Neural progenitor cell (in vitro differentiated cells): ENCODE results near the gene HEXB. TPM values are rescaled to one million over a fixed set of nuclear protein-coding genes. Genes with fewer than 3 reads are reported as not detected.
"Not testable (repeated sequence)": the region's sequence is repeated elsewhere in the genome, so short reads cannot be mapped to it uniquely, and the experiment has no call there.

ENCODE experiments used
- DNase-seq: peaks from one replicate; pipeline ENCODE4 v3.0.0-alpha.2; 2016; ENCODE audit warnings: low spot score
- H2AFZ ChIP-seq: fragments of 200-600 bp; sonication (generic); replicated peaks from 2 replicates; pipeline ENCODE4 v1.6.1; 2016; ENCODE audit warnings: antibody characterized with exemption
- H3F3A ChIP-seq: fragments of 200-600 bp; sonication (generic); 2 replicates; pipeline ENCODE4 v1.6.1; 2016; ENCODE audit warnings: antibody characterized with exemption, low read depth
- H3K27ac ChIP-seq: fragments of 200-600 bp; sonication (generic); 2 replicates; pipeline ENCODE4 v1.5.1; 2016; ENCODE audit warnings: mild to moderate bottlenecking
- H3K27me3 ChIP-seq: fragments of 200-600 bp; sonication (generic); 2 replicates; pipeline ENCODE4 v1.6.1; 2016; ENCODE audit warnings: mild to moderate bottlenecking, moderate library complexity
- H3K36me3 ChIP-seq: fragments of 200-600 bp; sonication (generic); 2 replicates; pipeline ENCODE4 v1.5.1; 2016
- H3K4me1 ChIP-seq: fragments of 200-600 bp; sonication (generic); 2 replicates; pipeline ENCODE4 v1.6.1; 2016; ENCODE audit warnings: mixed run types
- H3K4me2 ChIP-seq: fragments of 200-600 bp; sonication (generic); 2 replicates; pipeline ENCODE4 v1.6.1; 2016
- H3K4me3 ChIP-seq: fragments of 200-600 bp; sonication (generic); 2 replicates; pipeline ENCODE4 v1.5.1; 2016
- H3K79me2 ChIP-seq: fragments of 200-600 bp; sonication (generic); 2 replicates; pipeline ENCODE4 v1.6.1; 2016; ENCODE audit warnings: low read depth
- H3K9ac ChIP-seq: fragments of 200-600 bp; sonication (generic); 2 replicates; pipeline ENCODE4 v1.6.1; 2016
- H3K9me3 ChIP-seq: fragments of 200-600 bp; sonication (generic); 2 replicates; pipeline ENCODE4 v1.5.1; 2016; ENCODE audit warnings: low read depth
- H4K20me1 ChIP-seq: fragments of 200-600 bp; sonication (generic); 2 replicates; pipeline ENCODE4 v1.6.1; 2016; ENCODE audit warnings: low read depth
- H3K27ac Mint-ChIP-seq: 3 replicates; pipeline ENCODE4 v1.8.0; 2021; ENCODE audit warnings: mixed read lengths
- H3K27me3 Mint-ChIP-seq: 2 replicates; pipeline ENCODE4 v1.8.0; 2022; ENCODE audit warnings: low read depth, mild to moderate bottlenecking, inconsistent platforms, moderate library complexity, mixed read lengths; ENCODE audit not compliant: insufficient read depth
- H3K36me3 Mint-ChIP-seq: 3 replicates; pipeline ENCODE4 v1.8.0; 2021; ENCODE audit warnings: mixed read lengths
- H3K4me1 Mint-ChIP-seq: 3 replicates; pipeline ENCODE4 v1.8.0; 2021; ENCODE audit warnings: mixed read lengths
- H3K4me3 Mint-ChIP-seq: 3 replicates; pipeline ENCODE4 v1.8.0; 2021; ENCODE audit warnings: mild to moderate bottlenecking, moderate library complexity, mixed read lengths
- H3K9me3 Mint-ChIP-seq: 3 replicates; pipeline ENCODE4 v1.8.0; 2020; ENCODE audit warnings: mixed read lengths
- EZH2 ChIP-seq: fragments of 200-600 bp; sonication (generic); IDR thresholded peaks from 2 replicates; pipeline ENCODE4 v1.6.1; 2017; ENCODE audit warnings: antibody characterized with exemption, mild to moderate bottlenecking, moderate library complexity
- EZH2phosphoT487 ChIP-seq: fragments of 200-600 bp; sonication (generic); IDR thresholded peaks from 2 replicates; pipeline ENCODE4 v1.6.1; 2017; ENCODE audit warnings: antibody characterized with exemption
- total RNA-seq: library from RNA; depleted of rRNA; stranded (reverse); fragments of >200 nt; gene quantifications from 2 replicates; pipeline ENCODE4 v1.2.3, GENCODE V29; 2015; ENCODE audit warnings: low replicate concordance
- TF ChIP-seq, protein P1 (sequence below): fragments of 200-600 bp; sonication (generic); IDR thresholded peaks from 2 replicates; pipeline ENCODE4 v1.5.1; 2017; ENCODE audit warnings: antibody characterized with exemption, mild to moderate bottlenecking

The HEXB gene
- total RNA-seq, 1 donor from 2014 or later: 65.6 TPM

DNA sequence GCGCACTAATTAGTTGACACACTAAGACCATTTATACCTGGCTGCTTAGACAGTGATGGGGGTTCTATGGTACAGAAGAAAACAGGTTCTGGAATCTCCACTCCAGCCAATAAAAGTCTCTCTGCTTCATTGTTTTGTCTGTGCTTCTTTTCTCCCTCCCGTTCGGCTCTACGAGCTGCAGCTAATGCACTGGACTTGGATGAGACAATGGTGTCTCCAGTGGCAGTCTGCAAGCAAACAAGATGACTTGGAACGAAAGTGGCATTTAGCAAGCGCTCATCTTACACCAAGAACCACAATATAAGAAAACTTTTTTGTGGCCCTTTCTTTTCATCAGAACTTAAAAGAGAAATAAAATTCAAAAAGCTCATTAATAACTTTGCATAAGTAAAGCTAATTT is 51.7 kb downstream of the HEXB start:
- Histone ChIP-seq H3K79me2 (no peaks in the 10 kb centered on the region), H3K9ac (no peak overlapping the region), H3K9me3 (no peaks in the 10 kb centered on the region), H3F3A (peaks cover 5% of the 10 kb centered on the region), H4K20me1 (no peaks in the 10 kb centered on the region), H3K4me2 (no peak overlapping the region), H3K27me3 (no peaks in the 10 kb centered on the region), H3K36me3 (peaks cover 30% of the 10 kb centered on the region), H3K4me3 (no peak overlapping the region), H3K4me1 (no peaks in the 10 kb centered on the region), H3K27ac (no peak overlapping the region), H2AFZ (no peak overlapping the region)
- no peaks in the 10 kb centered on the region for H3K4me1 Mint-ChIP-seq
- TF ChIP-seq EZH2 (no peak), EZH2phosphoT487 (no peak)
- TF ChIP-seq, protein P1, sequence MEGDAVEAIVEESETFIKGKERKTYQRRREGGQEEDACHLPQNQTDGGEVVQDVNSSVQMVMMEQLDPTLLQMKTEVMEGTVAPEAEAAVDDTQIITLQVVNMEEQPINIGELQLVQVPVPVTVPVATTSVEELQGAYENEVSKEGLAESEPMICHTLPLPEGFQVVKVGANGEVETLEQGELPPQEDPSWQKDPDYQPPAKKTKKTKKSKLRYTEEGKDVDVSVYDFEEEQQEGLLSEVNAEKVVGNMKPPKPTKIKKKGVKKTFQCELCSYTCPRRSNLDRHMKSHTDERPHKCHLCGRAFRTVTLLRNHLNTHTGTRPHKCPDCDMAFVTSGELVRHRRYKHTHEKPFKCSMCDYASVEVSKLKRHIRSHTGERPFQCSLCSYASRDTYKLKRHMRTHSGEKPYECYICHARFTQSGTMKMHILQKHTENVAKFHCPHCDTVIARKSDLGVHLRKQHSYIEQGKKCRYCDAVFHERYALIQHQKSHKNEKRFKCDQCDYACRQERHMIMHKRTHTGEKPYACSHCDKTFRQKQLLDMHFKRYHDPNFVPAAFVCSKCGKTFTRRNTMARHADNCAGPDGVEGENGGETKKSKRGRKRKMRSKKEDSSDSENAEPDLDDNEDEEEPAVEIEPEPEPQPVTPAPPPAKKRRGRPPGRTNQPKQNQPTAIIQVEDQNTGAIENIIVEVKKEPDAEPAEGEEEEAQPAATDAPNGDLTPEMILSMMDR: no peak
- no peak overlapping the region for H3K27ac Mint-ChIP-seq
- H3K9me3 Mint-ChIP-seq: no peaks in the 10 kb centered on the region
- no peaks in the 10 kb centered on the region for H3K27me3 Mint-ChIP-seq
- no peak for DNase-seq
- H3K4me3 Mint-ChIP-seq: no peak overlapping the region
- H3K36me3 Mint-ChIP-seq: peaks cover 9% of the 10 kb centered on the region

DNA sequence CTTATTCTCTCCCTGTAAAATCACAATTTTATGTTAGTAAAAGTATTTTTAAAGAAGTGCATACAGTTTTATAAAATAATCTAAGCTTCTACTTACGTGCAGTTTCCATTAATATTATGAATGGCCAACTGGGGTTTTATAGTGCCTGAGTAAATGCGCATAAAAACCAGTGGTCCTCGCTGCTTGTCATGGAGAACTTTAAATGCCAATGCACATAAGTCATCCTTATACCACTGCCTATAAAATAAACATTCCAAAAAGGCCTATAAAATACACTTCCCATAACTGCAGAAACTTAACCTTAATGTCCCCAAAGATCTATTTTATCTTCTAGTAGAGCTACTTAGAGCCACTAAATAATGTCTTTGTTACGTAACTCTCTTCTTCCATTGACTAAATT is 53.4 kb downstream of the HEXB start:
- no peaks in the 10 kb centered on the region for H3K9me3 Mint-ChIP-seq
- Histone ChIP-seq H3K79me2 (no peaks in the 10 kb centered on the region), H3K27me3 (no peaks in the 10 kb centered on the region), H3K9me3 (no peaks in the 10 kb centered on the region), H2AFZ (no peak overlapping the region), H3K4me1 (no peaks in the 10 kb centered on the region), H3K4me2 (no peak overlapping the region), H4K20me1 (no peaks in the 10 kb centered on the region), H3K9ac (no peak overlapping the region), H3K36me3 (peaks cover 26% of the 10 kb centered on the region), H3F3A (peaks cover 5% of the 10 kb centered on the region), H3K27ac (no peak overlapping the region), H3K4me3 (no peak overlapping the region)
- no peak for DNase-seq
- H3K27me3 Mint-ChIP-seq: no peaks in the 10 kb centered on the region
- TF ChIP-seq EZH2phosphoT487 (no peak), EZH2 (no peak)
- TF ChIP-seq, protein P1: no peak
- no peak overlapping the region for H3K27ac Mint-ChIP-seq
- H3K36me3 Mint-ChIP-seq: peaks cover 9% of the 10 kb centered on the region
- no peak overlapping the region for H3K4me3 Mint-ChIP-seq
- H3K4me1 Mint-ChIP-seq: no peaks in the 10 kb centered on the region

DNA sequence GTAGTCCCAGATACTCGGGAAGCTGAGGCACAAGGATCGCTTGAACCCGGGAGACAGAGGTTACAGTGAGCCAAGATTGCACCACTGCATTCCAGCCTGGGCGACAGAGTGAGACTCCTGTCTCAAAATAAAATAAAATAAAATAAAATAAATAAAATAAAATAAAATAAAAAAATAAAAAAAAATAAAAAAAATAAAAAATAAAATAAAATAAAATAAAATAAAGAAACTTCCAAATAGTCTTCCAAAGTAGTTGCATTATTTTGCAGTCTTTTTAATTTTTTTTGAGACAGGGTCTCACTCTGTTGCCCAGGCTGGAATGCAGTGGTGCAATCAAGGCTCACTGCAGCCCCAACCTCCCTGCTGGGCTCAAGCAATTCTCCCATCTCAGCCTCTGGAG is 63.7 kb downstream of the HEXB start:
- H3K4me1 ChIP-seq, H3K4me1 Mint-ChIP-seq: not testable (repeated sequence)

DNA sequence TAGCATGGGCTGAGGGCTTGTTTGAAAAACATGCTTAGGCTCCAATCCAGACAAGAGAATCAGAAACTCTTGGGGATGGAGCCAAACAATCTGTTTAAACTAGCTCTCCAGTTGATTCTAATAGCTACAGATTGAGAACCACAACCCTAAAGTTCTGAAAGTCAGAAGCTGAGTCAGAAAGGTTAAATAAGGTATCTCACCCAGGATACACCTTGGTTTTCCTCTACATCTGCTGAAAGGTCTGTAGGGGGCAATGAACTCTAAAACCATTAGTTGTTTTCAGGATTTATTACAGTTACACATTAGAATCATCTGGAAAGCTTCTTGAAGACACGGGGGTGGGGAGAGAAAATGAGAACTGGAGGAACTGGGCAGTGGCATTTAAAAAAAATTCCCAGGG is 76.2 kb downstream of the HEXB start:
- DNase-seq: no peak
- H3K27me3 ChIP-seq: no peaks in the 10 kb centered on the region
- H3K27ac ChIP-seq: no peak overlapping the region
- no peak overlapping the region for H3K4me2 ChIP-seq
- Mint-ChIP-seq H3K4me3 (no peak overlapping the region), H3K9me3 (no peaks in the 10 kb centered on the region), H3K27ac (no peak overlapping the region), H3K27me3 (peaks cover 2% of the 10 kb centered on the region), H3K4me1 (peaks cover 10% of the 10 kb centered on the region), H3K36me3 (peaks cover 16% of the 10 kb centered on the region)
- H3F3A ChIP-seq: no peaks in the 10 kb centered on the region
- no peak overlapping the region for H2AFZ ChIP-seq
- no peaks in the 10 kb centered on the region for H3K9me3 ChIP-seq
- H3K9ac ChIP-seq: no peak overlapping the region
- TF ChIP-seq, protein P1: no peak
- TF ChIP-seq EZH2phosphoT487 (no peak), EZH2 (no peak)
- peaks cover 20% of the 10 kb centered on the region for H3K36me3 ChIP-seq
- H3K79me2 ChIP-seq: peaks cover 30% of the 10 kb centered on the region
- H3K4me3 ChIP-seq: no peak overlapping the region
- no peaks in the 10 kb centered on the region for H3K4me1 ChIP-seq
- H4K20me1 ChIP-seq: no peaks in the 10 kb centered on the region

More for the DNA sequence above, 63.7 kb downstream of the HEXB start:
- H3K4me3 ChIP-seq, H4K20me1 ChIP-seq, H2AFZ ChIP-seq, H3K9me3 Mint-ChIP-seq, H3K9ac ChIP-seq, H3K9me3 ChIP-seq, H3K27ac Mint-ChIP-seq, H3K27me3 ChIP-seq, H3K4me3 Mint-ChIP-seq, H3K4me2 ChIP-seq, H3K27me3 Mint-ChIP-seq, H3K79me2 ChIP-seq, H3K27ac ChIP-seq, DNase-seq, H3F3A ChIP-seq: not testable (repeated sequence)
- peaks cover 10% of the 10 kb centered on the region for H3K36me3 Mint-ChIP-seq
- H3K36me3 ChIP-seq: peaks cover 11% of the 10 kb centered on the region
